B cell (primary cell): ENCODE measurements around the gene NUB1.

Experiments used
- EZH2 ChIP-seq: IDR thresholded peaks from 2 replicates; pipeline ENCODE4 v1.6.1; 2012; ENCODE audit warnings: borderline replicate concordance, low read depth, mild to moderate bottlenecking, moderate library complexity, low read length; ENCODE audit not compliant: insufficient read depth, poor library complexity, severe bottlenecking
- TF ChIP-seq, protein P1 (sequence below): fragments of 200-600 bp; IDR thresholded peaks from one replicate; pipeline ENCODE4 v1.8.0; 2022; ENCODE audit warnings: antibody characterized with exemption, mild to moderate bottlenecking

DNA sequence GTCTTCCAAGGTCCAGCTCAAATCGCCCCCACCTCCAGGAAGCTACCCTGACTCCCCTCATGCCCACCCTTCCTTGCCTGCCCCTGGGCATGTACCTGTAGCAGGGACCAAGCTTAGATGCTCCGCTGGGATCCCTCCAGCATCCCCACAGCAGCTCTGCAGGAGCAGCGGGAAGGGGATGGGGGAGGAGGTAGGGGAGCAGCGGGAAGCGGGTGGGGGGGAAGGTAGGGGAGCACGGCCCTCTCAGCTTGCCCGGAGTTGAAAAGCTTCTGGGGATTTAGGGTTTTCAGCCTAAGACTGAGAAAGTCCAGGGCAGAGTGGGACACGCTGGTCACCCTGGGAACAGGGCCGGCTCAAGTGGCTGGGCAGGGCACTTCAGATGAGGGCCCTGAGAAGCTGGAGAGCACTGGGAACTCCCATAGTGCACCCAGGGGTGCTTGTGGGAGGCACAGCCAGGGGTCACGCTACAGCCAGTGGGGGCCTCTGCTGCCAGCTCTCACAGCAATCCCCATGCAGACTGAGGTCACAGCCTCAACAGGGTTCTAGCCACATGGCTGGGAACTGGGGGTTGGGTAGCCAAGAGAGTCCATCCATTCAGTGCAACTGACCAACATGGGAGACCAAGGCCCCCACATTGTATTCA is 54.8 kb downstream of the NUB1 start:
- TF ChIP-seq, protein P1, sequence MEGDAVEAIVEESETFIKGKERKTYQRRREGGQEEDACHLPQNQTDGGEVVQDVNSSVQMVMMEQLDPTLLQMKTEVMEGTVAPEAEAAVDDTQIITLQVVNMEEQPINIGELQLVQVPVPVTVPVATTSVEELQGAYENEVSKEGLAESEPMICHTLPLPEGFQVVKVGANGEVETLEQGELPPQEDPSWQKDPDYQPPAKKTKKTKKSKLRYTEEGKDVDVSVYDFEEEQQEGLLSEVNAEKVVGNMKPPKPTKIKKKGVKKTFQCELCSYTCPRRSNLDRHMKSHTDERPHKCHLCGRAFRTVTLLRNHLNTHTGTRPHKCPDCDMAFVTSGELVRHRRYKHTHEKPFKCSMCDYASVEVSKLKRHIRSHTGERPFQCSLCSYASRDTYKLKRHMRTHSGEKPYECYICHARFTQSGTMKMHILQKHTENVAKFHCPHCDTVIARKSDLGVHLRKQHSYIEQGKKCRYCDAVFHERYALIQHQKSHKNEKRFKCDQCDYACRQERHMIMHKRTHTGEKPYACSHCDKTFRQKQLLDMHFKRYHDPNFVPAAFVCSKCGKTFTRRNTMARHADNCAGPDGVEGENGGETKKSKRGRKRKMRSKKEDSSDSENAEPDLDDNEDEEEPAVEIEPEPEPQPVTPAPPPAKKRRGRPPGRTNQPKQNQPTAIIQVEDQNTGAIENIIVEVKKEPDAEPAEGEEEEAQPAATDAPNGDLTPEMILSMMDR = no peak
- no peak for TF ChIP-seq EZH2
